Uterus (tissue), 2 donors: ENCODE measurements around the gene PREPL.

Source experiments
- CTCF ChIP-seq, 4 experiments: fragments of 200-600 bp in 2 of 4; fragments of 450-650 bp in 2 of 4; sonication (generic) in 2 of 4; IDR thresholded peaks; one replicate each; pipeline ENCODE4 v1.5.1; 2016 to 2019; ENCODE audit warnings: antibody characterized with exemption in 4 of 4, mild to moderate bottlenecking in 2 of 4, moderate library complexity in 1 of 4
- POLR2A ChIP-seq, 2 donors: fragments of 450-650 bp; IDR thresholded peaks; one replicate each; pipeline ENCODE4 v1.6.1; 2016; ENCODE audit warnings: antibody characterized with exemption in 2 of 2, mild to moderate bottlenecking in 1 of 2, moderate library complexity in 1 of 2

GRCh38 chr2:44271296-44271695 is 90.0 kb downstream of the PREPL start:
- TF ChIP-seq CTCF (IDR thresholded peaks at IDR 0.05) (no peak), POLR2A (IDR thresholded peaks at IDR 0.05) (no peak)
